Stimulated activated naive CD4-positive, alpha-beta T cell treated with Interleukin-2 at 50 U/mL for 16 hours (primary cell): ENCODE data around the gene LIMS2.

Experiments
- DNase-seq: peaks from one replicate; lab custom pipeline; 2025; lab: John Stamatoyannopoulos, UW

The LIMS2 gene

DNA sequence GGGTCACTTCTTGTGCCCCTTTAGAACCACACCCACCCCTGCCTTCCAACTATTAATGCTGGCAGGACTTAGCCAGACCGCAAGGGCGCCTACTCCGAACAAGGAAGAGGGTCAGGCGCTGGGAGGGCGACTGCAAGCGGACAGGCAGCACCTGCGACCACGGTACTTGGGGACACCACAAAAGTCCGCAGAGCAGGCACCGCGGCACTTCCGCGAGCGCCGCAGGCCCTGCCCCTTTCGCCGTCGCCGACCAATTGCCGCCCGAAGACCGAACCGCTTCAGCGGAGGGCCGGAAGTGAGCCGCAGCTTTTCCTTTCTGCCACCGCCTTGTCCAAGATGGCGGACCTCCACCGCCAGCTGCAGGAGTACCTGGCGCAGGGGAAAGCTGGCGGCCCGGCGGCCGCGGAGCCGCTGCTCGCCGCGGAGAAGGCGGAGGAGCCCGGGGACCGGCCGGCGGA, 25.9 kb upstream of the LIMS2 start, which contains the start of gene SFT2D3:
Gene SFT2D3 (plus strand): TSS at position 305 of the 458 bp plus-strand sequence. CDS start 32 bp downstream, at position 337.
- DNase-seq: peak; percentile 91

DNA sequence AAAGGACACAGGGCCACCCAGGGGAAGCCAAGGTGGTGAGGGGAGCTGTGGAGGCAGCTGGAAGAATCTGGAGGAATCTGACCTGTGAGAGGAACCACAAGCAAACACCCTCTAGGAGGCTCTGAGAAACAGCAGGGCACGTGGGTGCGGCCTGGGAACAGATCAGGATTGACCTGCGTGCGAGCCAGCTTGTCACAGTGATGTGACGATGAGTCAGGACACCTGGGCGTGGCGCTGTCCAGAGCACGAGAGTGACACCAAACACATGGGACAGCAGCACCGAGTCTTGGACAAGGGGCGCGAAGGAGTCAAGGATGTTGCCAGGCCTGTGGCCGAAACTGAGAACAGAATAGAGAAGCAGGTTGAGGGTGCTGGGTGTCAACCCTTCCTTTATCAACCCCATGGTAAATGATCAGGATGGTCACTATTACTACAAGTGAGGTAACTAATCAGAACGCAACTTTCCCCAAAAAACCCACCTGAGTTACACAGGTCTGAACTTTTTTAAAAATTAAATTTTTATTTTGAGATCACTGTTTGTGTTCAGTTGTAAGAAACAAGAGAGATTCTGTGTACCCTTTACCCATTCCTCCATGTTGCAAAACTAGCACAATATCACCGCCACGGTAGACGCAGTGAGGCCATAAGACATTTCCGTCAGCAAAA, 25.3 kb upstream of the LIMS2 start:
- no peak for DNase-seq

DNA sequence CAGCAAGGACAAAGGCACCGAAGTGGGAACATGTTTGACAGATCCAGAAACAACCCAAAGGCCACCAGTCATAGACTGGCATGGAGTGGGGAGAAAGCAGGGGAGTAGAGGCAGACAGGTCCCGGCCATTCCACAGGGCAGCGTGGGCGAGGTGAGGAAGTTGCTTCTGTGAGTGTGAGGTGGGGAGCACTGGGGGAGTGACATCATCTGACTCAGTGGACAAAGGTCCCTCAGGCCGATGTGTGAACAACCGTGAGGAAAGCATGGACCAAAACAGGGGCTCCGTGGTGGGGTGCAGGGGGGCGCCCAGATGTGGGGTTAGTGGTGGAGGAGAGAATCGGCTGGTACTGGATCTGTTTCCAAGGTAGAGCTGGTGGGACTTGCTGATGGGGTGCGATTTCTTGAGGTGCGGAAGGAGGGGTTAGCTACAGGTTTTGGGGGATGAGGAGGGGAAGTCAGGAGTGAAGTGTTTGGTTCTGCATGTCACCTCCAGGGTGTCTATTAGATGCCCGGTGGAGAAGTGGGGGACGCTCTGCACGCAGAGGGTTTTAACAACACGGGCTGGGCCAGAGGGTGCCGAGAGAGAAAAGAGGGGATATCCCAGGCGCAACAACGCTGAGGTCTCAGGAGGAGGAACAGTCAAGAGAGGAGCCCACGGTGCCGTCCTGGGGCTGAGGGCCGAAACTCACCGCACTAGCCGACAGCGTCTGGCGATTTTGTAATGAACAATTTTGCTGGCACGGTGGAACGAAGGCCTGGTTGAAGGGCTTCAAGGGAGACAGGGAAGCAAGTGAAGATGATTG, 23.4 kb upstream of the LIMS2 start:
- DNase-seq: no peak

DNA sequence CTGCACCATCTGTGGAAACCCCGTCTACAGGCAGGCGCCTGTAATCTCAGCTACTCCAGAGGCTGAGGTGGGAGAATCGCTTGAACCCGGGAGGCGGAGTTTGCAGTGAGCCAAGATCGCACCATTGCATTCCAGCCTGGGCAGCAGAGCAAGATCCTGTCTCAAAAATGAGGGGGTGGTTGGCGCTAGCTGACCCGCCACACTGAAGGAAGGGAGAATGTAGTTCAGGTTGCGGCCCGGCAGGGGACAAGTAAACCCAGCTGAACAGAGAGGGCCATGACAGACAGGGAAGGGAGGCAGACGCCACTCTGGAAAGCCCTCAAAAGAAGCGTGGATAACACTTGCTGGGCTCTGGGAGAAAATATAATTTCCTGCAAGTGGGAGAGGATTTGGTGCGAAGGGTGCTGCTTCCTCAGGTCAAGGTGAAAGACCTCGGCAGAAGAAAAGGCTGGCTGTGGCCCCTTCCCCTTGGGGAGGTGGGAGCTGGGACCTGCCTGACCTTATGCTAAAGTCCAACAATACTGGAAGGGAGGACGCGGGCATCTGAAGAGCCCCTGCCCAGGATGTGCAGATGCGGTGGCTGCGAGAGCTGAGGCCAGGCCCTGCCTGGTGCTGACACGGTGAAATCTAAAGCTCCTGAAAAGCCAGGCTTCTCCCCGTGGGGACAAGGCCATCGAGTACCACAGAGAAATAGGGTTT, 22.3 kb upstream of the LIMS2 start:
- DNase-seq: no peak

DNA sequence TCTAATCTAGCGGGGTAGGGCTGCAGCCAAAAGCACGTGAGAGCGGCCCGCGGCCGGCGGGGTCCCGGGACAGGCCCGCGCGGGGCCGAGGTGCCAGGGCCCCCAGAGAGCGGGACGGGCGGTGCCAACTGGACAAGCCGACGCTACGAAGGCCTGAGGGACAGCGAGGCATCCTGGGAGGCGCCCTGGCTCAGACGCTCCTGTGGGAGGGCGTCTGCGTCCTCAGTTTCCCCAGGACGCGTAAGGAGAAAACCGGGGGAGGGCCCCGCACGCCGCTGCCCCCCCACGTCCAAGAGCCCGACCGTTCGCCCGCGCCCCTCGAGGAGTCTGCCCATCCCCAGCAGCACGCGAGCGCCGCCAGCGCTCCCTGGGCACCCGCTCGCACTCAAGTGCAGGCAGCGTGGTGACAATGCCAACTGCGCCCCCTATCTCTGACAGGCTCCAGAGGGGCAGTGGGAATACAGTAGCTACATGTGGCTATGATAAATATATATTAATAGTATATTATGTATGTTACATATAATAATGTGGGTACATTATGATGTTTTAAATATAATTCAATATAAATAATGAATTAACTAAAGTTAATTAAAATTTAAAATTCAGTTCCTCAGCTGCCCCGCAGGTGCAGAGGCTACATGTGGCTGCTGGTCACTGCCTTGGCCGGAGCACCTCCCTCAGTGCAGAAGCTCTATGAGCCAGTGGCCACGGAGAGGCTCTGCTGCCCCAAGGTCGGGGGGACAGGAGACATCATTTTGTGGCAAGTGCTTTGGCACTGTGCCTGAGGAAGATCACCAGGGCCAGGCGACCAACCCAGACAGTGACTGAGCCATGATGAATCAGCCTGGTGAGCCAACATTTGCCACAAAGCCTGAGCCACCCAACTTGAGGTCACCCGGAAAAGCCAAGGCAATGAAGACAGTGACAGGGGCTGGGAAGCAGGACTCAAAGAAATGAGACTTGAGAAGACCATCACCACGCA, 20.5 kb upstream of the LIMS2 start:
- DNase-seq: peak; percentile 4

DNA sequence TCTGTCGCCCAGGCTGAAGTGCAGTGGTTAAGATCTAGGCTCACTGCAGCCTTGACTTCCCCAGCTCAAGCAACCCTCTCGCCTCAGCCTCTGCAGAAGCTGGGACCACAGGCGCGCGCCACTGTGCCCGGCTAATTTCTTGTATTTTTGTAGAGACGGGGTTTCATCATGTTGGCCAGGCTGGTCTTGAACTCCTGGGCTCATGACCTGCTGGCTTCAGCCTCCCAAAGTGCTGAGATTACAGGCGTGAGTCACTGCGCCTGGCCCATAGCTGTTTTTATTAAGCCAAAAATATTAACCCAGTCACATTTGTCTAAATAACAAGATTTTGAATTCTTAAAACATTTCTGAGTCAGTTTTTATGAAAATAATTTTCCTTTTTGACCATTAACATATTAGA, 19.7 kb upstream of the LIMS2 start:
- DNase-seq: no peak

DNA sequence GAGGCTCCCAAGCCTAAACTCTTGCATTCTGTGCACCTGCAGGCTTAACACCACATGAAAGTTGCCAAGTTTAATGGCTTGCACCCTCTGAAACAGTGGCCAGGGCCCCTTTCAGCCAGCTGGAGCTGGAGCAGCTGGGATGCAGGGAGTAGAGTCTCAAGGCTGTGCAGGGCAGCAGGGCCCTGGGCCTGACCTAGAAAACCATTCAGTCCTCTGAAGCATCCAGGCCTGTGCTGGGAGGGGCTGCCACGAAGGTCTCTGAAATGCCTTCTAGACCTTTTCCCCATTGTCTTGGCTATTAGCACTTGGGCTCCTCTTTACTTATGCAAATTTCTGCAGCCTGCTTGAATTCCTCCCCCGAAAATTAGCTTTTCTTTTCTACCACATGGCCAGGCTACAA, 15.4 kb upstream of the LIMS2 start:
- DNase-seq: no peak

DNA sequence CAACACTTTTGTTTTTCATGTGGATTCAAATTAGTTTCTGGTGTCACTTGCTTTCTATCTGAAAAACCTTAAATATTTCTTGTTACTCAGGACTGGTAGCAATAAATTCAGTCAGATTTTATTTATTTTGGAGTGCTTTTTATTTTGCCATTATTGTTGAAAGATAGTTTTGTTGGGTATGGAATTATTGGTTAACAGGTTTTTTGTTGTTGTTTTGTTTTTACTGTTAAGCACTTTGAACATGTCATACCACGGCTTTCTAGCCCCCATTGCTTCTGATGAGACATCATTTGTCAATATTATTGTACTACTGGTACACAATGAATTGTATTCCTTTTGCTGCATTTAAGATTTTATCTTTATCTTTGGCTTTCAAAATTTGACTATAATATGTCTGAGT, 13.1 kb upstream of the LIMS2 start:
- DNase-seq: no peak

DNA sequence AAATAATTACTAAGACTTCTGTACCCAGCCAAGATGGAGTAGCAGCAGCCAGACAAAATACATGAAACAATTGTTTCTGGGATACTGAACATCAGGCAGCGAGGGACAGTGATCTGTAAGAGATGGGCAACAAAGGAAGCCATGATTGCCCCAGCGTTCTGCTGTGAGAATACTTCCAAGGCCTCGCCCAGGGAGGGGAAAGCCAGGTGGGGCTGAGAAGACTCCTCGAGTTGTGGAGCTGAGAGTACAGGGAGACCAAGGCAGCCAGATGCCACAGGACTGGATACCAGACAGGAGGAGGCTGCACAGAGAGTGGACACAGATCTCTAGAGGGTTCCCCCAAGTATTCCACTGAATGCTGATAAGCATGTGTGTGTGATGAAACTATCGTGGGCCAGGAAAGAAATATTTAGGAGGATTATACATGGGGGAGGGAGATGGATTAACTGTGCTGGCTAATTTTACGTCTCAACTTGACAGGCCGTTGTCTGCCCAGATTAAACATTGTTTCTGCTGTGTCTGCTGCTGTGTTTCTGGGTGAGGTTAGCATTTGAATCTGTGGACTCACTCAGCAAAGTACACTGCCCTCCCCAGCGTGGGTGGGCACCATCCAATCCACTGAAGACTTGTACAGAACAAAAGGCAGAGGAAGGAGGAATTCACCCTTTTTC, 10.2 kb upstream of the LIMS2 start:
- DNase-seq: no peak

DNA sequence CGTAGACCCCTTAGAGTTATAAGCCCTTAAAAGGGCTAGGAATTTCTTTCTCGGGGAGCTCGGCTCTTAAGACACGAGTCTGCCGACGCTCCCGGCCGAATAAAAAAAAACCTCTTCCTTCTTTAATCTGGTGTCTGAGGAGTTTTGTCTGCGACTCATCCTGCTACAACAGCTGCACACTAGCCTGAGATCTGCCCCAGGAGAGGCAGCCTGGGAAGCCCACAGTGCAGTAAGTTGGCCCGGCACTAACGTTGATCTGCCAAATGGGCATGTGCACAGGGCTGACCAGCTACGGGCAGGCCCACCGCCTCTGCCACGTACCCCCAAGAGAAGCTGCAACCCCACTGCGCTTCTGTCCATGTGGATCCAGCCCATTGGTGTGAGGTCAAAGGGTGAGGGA, 8.4 kb upstream of the LIMS2 start:
- no peak for DNase-seq

DNA sequence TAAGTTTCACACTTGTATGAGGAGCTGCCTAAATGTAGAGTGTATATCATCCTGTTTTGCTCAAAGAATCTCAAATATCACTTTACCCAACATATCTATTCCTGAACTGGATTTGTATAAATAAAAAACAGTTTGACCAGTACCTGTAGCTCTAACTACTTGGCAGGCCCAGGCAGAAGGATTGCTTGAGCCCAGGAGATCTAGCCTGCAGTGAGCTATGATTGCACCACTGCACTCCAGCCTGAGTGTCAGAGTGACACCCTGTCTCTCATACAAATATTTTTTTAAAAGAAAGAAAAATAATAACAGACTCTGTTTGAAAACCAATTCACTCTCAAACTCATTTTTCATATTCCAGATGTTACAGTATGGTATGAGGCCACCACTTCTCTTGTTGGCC, 7.7 kb upstream of the LIMS2 start:
- DNase-seq: no peak

DNA sequence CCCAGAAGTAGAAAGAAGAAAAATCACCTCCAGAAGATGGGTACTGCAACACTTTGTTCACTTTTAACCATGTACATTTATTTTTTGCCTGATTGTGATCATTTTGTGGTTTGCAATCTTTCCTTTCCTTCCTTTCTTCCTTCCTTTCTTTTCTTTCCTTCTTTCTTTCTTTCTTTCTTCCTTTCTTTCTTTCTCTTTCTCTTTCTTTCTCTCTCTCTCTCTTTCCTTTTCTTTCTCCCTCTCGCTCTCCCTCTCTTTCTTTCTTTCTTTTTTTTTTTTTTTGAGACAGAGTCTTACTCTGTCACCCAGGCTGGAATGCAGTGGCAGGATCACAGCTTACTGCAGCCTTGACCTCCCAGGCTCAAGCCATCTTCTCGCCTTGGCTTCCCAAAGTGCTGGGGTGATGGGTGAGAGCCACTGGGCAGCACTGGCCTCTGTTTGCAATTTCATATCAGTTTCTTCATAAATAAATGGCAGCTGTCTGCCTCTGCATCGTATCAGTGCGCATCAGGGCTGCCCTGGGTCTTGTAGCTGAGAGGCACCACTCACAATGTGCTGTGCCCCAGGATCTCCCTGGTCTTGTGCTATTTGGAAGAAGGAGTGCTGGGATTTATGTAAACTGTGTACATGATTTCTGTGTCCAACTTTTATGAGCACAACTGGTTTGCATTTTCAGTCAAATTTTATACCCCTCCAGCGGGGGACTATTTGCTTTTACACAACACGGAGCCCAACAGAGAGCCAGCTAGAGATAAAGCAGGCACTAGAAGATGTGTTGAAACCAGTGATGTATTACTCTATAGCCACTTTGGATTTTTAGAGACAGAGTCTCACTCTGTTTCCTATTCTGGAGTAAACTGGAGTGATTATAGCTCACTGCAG, 6.9 kb upstream of the LIMS2 start:
- no peak for DNase-seq

DNA sequence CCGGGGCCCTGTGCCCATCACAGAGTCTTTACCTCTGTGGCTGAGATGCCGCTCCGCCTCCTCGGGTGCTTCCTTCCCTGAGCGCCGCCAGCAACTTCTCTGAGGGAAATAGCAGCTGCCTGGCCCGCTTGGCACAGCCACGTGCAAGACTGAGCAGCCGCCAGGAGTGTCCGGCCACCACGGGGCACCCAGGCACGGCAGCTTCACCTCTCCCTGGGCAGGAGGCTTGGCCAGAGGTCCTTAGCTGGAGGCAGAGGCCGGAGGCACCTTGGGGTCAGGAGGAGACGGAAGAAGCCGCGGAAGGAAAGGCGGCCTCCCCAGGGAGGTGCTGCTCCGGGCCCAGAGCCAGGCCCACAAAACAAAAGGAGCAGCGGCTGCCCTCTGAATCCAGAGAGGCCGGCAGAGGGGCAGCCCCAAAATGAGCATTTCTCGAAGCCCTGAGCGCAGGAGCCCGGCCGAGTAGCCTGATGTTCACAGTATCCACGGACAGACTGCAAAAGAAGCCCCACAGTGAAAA, 6.0 kb upstream of the LIMS2 start:
- no peak for DNase-seq

DNA sequence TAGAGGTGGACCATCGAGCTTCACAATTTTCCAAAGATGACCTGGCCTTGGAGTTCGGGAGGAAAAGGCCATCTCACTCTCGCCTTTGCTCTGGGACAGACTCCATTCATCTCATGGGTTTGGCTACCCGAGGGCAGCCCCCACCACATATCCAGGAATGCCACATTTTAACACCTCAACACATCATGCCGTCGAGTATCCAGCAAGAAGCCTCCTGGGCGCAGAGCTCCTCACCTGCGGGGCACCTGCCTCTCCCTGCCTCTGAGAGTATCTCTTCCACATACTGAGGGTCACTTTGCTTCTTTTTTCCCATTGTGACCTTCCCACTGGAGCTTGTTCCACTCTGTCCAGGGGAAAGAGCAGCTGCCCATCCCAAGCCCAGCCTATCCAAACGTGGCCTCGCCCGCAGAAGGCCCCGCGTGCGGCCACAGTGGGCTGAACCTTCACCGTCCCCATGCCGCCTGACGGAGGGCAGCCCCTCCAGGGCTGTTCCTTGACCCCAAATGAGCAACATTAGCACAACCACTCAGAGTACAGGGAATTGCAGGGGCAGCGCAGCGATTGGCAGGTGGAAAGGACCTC, 5.5 kb upstream of the LIMS2 start:
- no peak for DNase-seq

DNA sequence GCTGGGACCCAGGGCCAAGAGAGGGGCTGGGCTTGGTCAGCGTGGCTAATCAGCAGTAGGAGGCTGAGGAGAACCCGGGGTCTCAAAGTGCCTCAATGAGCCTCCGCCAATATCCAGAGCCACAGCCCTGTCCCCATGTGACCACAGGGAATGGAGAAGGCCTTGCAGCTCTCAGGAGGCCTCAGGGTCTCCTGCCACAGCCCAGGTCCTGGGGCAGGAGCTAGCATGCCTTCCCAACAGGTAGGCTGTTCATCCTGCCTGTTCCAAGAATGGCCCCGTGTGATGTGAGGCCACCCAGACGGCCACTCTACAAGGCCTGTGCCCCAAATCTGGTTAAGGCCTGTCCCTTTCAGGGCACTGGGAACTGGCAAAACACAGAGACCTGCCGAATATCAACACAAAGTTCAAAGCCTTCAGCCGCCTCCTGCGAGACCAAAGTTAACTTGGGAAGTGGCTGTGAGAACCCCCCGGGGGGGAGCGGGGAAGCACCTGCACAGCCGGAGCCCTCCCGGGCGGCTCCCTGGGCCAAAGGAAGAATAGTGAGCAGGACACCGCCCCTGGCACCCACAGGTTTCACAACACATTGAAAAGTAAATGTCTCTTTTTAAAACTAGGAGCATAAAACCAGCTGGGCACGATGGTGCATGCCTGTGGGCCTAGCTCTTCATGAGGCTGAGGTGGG, 4.5 kb upstream of the LIMS2 start:
- no peak for DNase-seq

DNA sequence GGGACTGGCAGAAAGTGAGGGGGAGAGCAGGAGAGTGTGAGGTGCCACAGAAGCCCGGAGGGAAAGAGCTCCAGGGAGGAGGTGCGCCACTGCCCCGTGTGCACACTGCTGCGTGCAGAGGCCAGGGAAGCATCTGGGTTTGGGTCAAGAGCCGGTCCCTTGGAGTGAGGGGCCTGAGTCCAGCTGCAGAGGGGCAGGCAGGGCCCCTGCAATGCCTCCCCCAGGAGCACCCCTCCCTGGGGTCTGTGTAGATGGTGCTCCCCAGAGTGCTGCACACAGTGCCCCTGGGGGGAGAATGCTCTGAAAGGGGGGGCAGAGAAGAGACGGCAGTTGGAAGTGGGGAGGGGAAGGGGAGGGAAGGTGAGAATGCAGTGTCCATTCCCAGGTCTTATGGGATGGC, 3.7 kb upstream of the LIMS2 start:
- no peak for DNase-seq

DNA sequence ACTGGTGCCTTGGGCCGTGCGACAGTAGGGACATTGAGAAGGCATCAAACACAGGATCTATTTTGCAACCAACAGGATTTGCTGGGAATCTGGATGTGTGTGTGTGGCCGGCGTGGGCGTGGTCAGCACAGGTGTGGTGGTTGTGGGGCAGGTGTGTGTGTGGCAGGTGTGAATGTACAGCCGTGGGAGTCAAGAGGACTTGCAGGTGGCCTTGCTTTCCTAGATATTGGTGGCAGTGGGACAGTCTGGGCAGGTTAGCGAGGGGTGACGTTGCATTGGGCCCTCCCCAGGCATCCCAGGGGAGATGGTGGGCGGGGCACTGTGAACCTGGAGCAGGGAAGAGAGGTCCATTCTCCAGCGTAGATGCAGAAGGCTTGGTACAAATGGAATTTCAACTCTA, 3.2 kb upstream of the LIMS2 start:
- no peak for DNase-seq

DNA sequence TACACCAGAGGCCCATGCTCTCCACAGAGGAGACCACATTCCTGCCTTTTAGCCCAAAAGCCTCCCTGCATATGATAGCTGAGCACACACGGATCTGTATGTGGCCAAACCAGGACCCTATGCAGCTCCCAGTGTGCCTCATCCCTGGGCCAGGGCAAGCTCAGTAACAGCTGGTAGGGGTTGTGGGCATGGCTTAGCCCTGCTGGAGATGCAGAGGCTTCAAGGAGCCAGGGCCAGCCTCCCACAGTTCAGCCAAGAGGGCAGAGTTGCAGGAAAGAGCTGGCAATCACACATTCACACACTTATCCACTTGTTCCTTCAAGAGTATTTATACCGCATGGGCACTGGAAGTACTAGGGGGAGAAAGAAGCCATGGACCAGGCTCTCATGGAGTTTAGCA, 1.6 kb upstream of the LIMS2 start:
- DNase-seq: no peak
